HG03460 (cell line): ENCODE results near the gene AFF2.
A peak's percentile ranks its signal among the peaks of the same experiment; 100 is the strongest.

ENCODE experiments used
- ATAC-seq: cut with Tn5 transposase; IDR thresholded peaks from one replicate; pipeline ENCODE4 v1.9.1; 2021; ENCODE audit not compliant: unreplicated experiment

The AFF2 gene

DNA sequence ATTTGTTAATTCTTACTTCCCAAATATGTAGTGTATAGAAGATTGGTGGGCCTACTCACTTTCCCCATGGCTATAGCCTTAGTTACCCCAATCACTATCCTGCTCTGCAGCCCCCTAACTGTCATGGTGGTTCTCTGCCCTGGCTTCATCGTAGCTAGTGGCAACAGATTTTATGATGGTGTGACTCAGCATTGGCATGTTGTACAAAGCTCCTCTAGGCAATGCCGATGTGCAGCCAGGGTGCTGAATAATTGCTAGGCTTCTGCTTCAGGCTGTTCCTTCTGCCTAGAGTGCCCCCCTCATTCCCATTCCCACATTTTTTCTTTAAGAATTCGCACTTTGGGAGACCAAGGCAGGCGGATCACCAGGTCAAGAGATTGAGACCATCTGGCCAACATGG is 35.2 kb downstream of the AFF2 start:
- no peak for ATAC-seq

DNA sequence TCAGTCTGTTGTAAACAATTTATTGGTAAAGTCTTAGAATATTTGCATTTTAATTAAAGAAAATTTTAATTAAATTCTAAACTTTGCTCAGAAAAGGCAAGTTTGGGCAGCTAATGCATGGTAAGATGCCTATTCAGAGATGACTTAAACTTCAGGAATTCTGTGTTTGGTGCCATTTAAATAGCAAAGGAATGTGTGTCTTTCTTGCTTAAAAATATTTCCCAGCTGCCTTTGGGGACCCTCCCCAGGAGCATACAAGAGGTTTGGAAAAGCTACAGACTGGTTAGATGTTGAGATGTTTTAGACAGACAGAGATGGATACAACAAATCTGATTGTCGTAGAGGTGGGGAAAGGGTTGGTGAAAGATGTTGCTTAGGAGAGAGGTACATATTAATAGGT is 36.5 kb downstream of the AFF2 start:
- ATAC-seq, result no peak

DNA sequence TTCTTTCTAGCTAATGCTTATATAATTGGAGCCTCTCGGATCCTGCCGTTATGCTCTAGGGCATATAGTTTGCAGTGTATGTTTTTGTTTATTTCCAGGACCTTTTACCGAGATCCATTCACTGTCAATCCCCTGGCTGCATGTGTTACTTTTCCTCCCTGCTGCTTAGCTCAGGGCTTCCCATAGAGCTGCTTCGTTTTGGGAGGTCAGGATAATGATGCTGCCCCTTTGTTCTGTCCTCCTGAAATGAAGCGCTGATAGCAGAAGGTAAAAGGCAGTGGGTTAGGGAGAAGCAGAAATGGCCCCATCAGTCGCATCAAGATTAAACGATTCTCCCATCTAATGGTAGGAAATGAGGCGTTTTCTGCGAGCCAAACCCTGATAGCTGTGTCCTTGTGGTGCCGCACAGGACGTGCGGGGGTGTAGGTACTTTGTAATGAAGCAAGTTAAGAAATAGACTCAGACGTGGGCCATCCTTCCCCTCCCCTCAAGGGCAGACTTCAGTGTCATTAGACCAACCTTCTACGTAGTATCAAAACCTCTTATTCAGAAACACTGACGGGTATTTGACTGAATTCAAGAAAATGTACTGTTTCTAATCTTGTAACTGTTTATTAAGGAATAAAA is 37.3 kb downstream of the AFF2 start:
- ATAC-seq, result no peak

DNA sequence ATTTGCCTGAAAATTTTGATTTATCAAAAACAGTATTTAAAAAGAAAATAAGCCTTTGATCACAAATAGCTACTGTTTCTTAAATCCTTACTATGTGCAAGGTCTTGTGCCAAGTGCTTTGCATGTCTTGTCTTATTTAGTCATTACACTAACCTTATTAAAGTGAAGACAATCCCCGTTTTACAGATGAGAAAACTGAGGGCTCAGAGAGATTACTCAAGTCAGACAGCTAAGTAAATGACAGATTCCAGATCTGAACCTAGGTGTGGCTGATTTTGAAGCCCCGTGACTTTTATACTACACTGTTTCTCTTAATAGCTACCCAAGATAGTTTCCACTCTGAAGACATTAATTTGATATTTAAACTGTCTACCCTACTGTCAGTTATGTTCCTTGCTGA is 38.2 kb downstream of the AFF2 start:
- ATAC-seq, result no peak

DNA sequence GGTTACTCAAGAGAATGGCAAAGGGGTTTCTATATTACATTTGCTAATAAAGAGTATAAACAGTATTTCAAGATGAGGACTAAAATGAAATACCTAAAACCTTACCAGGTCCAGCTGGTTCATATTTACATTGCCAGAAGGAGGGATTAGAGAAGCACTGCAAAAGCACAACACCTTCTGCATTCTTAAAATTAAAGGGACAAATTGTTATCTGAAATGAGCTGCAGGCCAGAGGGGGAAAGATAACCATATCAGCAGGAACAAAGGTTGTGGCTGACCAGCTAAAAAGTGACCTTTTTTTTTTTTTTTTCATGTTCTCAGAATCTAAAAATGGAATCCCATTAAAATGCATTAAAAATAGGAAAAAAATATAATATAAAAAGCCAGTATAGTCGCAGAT is 39.7 kb downstream of the AFF2 start:
- ATAC-seq, result no peak

DNA sequence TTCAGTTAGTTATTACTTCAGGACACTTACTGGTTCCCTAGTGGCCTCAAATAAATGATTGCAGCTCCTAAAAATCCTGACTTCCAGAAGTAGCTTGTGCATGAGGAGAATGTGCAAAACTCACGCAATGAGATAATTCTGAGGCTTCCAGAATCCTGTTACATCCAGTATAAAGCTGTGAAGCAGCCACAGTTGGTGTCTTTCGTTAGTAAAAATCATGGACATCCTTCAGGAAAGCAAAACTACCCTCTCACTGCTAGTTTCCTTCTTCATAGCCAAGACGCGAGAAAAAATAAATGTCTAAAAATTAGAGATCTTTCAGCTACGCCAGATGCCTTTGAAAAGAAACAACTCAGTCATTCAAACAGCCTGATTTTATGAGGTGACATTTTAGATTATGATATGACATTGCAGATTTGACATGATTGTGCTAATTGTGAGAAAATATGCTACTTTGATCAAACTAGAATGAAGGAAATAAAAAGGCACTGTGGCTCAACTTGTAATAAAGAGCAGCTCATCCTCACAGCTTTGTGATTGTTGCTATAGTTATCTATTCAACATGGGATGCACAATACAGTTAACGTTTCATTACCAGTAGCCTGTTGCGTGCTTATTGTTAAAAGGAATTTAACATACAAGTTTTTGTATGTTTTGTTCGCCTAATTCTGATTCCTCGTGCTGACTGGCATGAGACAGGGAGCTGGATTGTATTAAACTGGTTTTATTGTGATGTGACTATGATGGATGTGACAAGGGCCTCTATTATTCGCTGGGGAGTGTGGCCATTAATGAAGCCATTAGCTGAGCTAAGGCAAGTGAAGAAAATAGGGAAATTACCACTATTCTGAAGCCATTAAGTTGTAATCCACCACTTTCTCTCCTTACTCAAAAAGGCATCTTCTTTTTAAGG is 40.5 kb downstream of the AFF2 start:
- ATAC-seq, result no peak

DNA sequence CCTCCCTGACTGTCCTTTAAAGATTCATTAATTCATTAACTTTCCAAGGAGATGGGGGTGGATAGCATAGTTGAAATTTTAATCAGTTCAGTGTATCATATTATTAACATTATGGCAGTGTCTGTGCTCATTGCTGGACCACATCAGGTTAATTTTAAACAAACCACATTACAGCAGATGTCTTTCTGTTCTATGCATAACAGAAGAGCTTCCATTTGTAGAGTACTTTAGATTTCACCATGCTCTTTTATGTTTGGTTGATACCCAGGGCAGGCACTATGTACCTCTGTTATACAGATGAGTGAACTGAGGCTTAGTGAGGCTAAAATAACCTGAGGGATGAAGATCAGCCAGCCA is 41.1 kb downstream of the AFF2 start:
- peak; percentile 85 for ATAC-seq

DNA sequence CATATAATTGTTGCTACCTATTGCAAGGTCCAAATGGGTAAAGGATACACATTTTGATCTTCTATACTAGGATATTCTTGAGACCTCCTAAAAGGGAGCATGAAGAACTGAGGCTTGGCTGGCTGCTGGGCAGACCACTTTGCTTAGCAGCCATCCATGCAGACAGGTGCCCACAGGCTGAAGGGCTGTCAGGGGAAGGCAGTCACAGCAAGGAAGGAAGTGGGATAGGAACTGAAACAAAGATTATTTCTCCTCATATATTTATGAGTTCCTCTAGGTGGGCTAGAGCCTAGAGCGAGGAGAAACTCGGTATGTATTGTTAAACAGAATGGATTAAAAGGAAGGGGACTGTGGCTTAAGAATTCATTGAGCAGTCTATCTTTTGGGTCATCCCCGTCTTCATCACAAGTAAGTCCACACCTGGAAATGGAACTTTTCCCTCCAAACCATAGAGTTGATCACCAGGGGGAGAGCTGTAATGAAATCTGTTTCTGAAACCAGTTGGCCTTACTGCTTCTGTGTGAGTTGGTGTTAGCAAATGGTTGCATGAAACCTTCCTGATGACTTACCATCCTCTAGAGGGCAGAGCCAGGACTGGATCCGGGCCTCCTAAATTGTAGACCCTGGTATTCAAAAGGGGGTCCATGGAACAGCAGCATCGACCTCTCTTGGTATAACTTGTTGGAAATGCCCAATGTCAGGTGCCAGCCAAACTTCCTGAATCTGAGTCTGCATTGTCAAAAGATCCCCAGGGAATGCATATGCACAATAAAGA is 42.3 kb downstream of the AFF2 start:
- no peak for ATAC-seq

DNA sequence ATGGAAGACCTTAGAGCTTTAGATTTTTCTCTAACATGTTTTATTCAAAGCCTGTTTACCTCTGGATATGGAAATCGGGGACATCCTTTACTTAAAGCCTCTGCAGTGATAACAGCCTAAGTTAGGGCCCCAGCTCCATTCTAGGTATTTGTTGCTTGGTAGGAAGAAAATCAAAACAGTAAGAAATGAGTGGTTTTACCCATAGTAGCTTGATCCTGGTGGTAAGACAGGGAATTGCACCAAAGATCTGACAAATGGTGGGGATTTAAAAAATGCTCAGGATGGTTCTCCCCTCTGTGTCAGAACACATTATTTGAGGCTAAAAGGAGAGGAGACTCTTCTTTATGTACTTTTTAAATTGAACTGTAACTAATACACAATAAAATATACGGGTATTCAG is 52.4 kb downstream of the AFF2 start:
- ATAC-seq, result no peak

DNA sequence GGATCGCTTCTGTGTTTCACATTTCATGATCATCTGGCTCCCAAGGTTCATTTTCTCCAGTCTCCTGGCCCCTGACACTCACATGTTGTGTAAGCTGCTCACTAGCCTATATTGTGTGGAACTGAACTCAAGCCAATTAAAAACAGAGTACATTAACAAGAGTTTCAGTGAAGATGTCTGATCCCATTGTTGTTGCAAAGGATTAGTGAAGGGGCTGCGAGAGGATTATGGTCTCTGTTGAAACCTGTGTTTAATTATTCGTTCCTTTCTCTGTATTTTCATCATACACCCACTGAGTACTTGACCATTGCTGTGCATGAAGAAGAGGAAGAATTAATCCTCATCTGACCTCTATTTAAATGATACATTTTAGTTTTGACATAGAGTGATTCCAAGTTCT is 54.7 kb downstream of the AFF2 start:
- ATAC-seq, result no peak

DNA sequence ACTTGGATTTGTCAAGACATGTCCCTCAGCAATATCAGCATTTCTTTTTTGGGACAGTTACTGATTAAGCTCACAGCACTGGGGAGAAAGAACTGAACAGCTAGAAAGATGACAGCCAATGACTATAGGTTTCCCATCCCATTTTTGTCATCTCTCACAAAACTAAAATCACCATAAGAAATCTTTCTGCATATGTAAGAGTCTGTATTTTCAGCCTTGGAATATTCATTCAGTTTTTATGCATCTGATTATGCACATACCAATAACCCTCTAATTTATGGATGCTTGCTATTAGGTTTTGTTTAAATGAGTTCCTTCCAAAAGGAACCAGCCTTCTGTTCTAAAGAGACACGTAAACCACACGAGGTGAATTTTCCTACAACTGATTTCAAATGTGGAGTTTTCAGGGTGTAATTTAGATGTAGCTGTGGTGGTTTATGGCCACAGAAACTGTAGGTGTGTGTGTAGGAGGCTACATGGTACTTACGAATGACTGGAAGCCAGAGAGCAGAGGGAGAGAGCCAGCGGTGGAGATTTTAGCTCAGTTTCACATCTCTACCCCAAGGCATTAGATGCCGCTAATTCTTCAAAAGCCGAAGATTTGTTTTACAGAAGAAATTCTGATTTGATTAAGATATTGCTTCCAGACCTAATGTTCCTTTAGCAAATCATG is 55.3 kb downstream of the AFF2 start:
- no peak for ATAC-seq

DNA sequence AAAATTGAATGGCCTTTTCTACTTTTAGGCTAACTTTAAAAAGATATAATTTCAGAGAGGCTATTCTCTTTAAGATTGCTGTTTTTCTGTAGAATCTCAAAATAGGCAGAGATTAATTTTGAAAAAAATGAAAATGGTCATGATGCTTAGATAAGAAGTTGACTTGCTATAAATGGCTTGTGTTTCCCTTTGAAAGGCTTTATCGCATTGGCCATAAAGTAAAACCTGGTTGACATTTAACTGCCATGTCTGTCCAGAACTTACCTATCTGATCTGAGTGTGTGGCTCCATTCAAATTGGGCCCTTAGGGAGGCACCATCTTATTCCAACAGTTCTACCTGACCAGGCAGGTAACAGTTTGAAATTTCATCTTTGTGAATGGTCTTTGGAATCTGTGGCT is 56.1 kb downstream of the AFF2 start:
- ATAC-seq, result no peak

DNA sequence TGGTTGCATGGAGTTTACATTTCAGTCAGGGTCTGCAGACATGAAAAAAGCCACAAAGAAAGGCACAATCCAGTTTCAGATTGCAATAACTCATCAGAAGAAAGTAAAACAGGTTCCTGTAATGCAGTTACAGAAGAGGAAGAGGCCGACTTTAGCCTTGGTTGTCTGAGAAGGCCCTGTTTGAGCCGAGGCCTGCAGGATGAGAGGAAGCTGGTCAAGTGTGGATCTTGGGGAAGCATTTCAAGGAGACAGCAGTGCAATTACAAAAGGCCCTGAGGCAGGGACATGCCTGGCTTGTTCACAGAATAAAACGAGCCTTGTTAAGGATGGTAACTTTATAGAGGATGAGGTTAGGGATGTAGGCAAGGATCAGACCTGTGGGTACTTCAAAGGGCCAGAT is 62.4 kb downstream of the AFF2 start:
- no peak for ATAC-seq

DNA sequence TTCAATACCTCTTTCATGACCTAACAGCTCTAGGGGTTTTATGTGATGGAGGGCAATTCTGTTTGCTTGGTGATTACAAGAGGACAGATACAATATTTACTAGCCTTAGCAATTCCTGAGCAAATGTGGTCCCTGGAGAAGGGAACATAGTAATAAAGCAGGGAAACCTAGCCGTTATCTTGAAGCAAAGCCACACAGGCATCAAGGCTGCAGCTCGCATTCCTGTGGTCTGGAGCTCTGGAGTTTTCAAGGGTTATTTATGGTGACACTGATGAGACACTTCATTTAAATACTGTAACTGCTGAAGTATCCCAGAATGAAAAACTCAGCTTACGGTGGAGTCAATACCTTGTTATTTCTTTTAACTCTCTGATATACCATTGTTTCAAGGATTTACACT is 66.8 kb downstream of the AFF2 start:
- no peak for ATAC-seq

DNA sequence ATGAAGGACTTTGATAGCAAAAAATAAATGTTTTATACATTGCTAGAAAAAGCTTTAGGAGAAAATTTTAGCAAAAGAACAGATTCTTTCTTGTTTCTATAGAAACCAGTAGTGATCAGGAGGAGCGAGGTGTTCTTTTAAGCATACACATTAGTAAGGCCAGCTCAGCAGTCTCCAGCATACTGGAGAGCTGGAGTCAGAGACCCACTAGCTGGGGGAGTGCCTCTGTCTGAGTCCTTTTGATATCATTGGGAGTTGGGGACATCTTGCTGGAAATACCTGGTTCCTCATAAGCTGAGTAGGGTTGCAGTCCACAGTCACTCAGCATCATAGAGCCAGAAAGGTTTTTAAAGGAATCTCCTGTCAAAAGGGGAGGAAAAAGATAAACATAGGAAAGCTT is 67.4 kb downstream of the AFF2 start:
- no peak for ATAC-seq

DNA sequence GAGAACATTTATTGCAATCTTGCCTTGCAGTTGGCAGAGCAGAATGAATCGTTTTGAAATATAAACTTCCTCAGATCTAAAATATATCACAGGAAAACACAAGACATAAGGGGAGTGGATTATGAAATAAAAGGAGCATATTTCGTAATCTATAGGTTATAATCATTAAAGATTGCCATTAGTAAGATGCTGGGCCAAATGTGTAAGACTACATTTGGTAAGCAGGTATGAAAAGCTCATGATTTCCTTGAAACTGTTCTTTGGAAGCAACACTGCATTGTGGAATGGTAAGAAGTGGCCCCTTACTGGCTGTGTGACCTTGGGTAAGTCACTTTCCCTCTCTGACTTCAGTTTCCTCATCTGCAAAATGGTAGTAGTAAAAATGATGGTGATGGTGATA is 68.3 kb downstream of the AFF2 start:
- ATAC-seq, result no peak

DNA sequence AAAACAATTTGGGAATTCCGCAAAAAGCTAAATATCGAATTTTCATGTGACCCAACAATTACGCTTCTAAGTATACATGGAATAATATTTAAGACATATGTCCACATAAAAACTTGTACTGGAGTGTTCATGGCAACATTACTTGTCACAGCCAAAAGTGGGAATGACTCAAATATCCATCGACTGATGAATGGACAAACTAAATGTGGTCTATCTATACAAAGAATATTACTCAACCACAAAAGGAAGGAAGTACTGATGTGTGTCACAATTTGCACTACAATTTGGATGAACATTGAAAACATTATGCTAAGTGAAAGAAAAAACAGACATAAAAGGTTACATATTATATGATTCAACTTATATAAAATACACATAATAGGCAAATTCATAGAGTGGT is 71.9 kb downstream of the AFF2 start:
- ATAC-seq, result no peak

DNA sequence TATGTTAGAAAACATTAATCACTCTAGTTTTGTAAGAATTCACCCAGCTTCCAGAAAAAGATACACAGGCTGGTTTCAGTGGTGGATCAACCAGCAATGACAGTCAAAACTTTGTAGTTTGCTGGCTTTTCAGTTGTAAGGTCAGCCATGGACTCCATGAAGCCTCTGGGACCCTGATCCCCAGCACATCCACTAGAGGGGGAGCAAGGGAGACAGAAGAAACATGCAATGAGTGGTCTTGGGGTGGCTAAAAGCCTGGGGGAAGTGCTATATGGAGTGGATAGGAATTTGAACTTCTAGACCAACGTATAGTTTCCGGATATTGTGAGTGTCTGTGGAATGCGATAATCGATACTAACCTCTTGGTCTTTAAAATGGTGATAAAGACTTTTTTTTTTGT is 72.7 kb downstream of the AFF2 start:
- ATAC-seq, result no peak

DNA sequence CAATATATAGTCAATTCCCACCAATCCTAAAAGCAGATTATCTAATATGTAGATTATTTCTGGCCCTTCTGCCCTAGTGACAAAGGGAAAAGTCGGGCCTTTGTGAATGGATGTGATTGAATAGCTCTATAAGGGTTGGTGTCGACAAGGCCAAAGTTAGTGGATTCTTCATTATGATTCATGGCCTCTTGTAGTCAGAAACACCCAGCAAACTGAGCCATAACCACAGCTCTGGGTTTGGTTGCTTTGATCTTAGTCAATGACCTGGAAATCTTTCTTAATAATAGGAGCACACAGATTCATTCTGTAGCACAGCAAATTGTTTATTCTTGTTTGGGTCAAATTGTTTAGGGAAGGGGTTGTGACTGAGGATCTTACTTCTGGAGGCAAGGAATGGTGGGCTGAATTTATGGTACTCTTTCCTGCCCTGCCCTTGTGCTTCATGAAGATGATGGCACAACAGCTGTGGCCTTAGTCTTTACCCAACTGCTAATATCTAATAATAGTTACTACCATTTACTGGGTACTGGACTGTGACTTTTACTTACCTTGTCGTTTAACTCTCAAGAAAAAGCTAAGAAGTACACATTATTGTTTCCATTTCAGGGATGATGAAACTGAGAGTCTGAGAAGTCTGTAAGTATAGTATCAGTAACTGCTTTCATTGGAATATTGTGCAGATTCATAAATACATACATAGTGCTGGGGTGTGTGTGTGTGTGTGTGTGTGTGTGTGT is 74.0 kb downstream of the AFF2 start:
- ATAC-seq, result no peak

DNA sequence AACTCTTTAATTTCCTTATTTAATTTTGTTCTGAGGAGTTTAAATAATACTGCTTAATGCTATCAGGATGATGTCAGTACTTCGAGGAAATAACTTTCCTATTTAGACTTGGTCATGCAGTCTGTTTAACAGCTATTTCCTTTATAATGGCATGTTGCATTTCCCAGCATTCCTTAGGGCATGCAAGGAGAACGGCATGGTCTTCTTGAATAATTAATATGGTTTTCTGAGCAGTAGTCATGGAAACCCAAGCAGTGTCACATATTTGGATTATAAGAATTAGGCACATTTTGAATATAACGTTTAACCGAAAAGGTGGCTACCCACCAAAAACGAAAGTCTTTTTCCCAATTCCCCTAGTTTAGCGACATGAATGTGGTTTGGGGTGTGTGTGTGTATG is 76.0 kb downstream of the AFF2 start:
- ATAC-seq, result no peak

DNA sequence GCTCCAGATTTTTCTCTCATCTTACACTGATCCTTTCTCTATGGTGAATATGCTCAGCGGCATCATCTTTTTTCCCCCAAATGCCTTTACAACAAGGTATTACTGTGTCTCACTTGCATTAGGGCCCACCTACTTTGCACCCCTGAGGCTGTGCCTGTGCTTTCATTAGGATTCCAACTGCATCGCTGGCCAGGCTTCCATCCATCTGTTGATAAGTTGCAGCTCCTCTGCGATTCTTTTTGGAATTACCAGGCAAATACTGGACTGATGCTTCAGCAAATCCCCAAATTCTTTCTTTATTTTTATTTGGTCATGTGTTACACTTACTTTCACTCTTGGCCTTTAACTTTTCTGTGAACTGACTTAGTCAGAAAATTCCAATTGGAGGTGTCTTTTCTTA is 77.3 kb downstream of the AFF2 start:
- ATAC-seq, result no peak
